ENCODE data around the gene TMEM62. TPM values are rescaled to one million over a fixed set of nuclear protein-coding genes. Genes with fewer than 3 reads are reported as not detected.

The TMEM62 gene
- total RNA-seq, 1 donor from 2014 or later, result 12.2 TPM

DNA sequence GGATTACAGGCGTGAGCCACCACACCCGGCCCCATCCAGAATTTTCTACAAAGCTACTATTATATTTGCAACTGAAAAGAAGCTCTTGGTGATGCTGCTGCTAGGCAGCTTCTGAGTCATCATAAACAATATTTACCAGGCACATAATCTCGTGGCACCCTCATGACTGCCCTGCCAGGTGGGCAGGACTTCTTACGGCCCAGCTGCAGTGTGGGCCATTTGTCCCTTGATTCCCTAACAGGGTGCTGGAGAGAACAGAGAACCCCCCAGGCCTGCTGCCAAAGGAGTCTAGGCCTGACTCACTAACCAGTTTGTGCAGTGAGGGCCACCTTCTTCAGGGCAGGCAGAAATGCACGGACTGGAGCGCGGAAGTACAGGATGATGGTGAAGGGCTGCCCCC, 82.6 kb downstream of the TMEM62 start:
- no peak overlapping the region for H3K4me3 ChIP-seq
- no peaks in the 10 kb centered on the region for H3K9me3 ChIP-seq (replicated peaks)
- TF ChIP-seq, protein P1, sequence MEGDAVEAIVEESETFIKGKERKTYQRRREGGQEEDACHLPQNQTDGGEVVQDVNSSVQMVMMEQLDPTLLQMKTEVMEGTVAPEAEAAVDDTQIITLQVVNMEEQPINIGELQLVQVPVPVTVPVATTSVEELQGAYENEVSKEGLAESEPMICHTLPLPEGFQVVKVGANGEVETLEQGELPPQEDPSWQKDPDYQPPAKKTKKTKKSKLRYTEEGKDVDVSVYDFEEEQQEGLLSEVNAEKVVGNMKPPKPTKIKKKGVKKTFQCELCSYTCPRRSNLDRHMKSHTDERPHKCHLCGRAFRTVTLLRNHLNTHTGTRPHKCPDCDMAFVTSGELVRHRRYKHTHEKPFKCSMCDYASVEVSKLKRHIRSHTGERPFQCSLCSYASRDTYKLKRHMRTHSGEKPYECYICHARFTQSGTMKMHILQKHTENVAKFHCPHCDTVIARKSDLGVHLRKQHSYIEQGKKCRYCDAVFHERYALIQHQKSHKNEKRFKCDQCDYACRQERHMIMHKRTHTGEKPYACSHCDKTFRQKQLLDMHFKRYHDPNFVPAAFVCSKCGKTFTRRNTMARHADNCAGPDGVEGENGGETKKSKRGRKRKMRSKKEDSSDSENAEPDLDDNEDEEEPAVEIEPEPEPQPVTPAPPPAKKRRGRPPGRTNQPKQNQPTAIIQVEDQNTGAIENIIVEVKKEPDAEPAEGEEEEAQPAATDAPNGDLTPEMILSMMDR (IDR thresholded peaks at IDR 0.05; ENCODE audit: borderline replicate concordance), result no peak
- H3K27me3 ChIP-seq (ENCODE audit: low read depth), result peaks cover 6% of the 10 kb centered on the region
- intact Hi-C loops (cut with micrococcal nuclease), result no loop called here
- H3K4me1 ChIP-seq, result peaks cover 9% of the 10 kb centered on the region
- H3K27ac ChIP-seq (replicated peaks), result no peak overlapping the region
- no peak for DNase-seq
- no peaks in the 10 kb centered on the region for H3K36me3 ChIP-seq

DNA sequence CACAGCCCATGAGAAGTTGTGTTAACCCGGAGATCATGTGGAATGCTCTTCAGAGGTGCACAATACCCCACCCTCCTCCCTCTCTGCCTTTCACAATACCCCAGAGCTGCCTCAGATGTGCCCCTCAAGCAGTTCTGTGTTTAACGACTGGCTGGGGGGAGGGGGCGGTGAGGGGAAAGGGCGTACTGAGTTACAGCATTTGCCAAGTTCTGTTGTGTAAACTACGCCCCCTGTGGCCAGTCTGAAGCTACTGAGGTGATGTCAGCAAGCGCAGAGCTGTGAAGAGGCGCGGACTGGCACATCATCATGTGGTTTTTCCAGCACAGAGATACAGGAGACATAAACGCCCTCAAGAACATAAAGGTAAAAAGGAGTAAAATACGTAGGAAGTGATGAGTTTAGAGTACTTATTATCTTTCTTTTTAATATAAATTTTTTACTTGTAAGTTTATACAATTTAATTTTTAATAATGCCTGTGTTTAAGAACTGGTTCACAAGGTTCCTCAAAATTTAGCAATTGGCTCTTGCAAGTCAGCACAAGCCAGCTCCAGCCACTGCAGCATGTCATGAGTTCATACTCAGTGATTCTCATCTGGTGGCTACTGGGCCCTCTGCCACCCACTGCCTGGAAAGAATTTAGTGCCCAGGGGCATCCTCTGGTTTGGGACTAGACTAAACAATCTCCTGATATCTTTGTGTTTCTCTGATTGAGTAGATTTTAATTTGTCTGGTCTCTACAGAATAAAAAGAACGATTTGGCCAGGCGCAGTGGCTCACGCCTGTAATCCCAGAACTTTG, 85.7 kb downstream of the TMEM62 start:
- TF ChIP-seq, protein P1 (IDR thresholded peaks at IDR 0.05; ENCODE audit: borderline replicate concordance), result no peak
- intact Hi-C loops (cut with micrococcal nuclease), result no loop called here
- H3K4me1 ChIP-seq, result peaks cover 9% of the 10 kb centered on the region
- no peak for DNase-seq
- H3K36me3 ChIP-seq, result no peaks in the 10 kb centered on the region
- no peak overlapping the region for H3K4me3 ChIP-seq
- H3K27me3 ChIP-seq (ENCODE audit: low read depth), result no peaks in the 10 kb centered on the region
- H3K27ac ChIP-seq (replicated peaks), result no peak overlapping the region
- no peaks in the 10 kb centered on the region for H3K9me3 ChIP-seq (replicated peaks)

DNA sequence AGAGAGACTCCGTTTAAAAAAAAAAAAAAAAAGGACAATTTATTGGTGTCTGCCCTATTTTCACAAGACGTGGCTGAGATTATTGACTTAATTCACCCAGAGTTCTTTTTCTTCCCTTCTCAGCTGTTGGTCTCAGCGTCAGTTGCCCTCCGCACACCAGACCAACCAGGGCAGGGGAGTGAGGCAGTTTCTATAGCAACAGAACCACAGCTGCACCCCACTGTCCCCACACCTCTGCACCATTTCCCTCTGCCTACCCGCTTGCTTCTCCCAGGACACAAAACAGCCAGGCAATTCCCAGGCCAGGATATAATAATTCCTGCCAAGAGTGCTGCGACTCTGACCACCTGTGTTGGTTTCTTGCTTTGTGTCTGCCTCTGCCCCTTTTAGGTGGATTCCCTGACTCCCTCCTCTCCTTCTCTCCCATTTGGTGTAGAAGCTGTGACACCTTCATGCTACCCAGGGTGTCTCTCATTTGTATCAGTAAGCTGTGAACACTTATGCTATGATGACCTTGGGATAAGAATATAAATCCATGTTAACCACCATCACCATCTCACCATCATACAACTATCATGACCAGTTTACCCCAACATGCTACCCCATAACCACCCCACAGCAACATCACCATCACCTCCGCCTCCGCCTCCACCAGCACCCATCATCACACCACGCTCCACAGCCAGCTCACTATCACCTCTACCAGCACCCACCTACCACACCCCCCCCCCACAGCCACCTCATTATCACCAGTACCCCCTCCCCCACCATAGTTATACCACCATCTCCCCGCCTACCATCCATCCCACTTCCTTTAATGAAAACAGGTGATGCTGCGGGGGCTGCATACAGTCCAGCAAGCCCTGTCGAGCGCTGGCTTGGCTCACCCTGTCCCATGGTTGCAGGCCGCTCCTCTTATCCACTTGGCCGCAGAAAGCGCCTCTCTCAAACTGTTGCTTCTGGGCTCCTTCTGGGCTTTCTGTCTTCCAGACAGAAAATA, 86.8 kb downstream of the TMEM62 start:
- no peaks in the 10 kb centered on the region for H3K27me3 ChIP-seq (ENCODE audit: low read depth)
- H3K27ac ChIP-seq (replicated peaks), result no peak overlapping the region
- TF ChIP-seq, protein P1 (IDR thresholded peaks at IDR 0.05; ENCODE audit: borderline replicate concordance), result no peak
- no peaks in the 10 kb centered on the region for H3K4me1 ChIP-seq
- no peak for DNase-seq
- H3K9me3 ChIP-seq (replicated peaks), result no peaks in the 10 kb centered on the region
- no peak overlapping the region for H3K4me3 ChIP-seq
- H3K36me3 ChIP-seq, result no peaks in the 10 kb centered on the region
- intact Hi-C loops (cut with micrococcal nuclease), result no loop called here

DNA sequence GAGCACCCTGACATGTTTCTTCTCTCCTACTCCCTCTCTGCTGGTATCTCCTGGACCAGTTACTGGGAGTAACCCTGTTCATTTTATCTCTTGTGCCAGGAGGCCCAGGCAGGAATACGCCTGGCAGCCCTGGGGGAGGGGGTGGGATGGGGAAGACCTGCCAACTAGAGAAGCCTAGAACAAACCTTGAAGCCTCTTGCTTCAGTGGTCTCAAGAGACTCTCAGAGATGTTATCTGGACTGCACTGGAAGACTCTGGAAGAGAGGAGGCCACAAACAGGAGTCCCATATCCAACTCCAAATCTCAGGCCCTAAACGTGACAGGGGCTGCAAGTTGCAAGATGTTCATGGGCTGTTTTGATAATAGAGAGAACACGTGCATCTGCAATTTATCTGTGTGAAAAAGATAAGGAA, 87.6 kb downstream of the TMEM62 start, which contains the start of gene EPB42:
EPB42 (minus strand) TSS at position 28 of the 413 bp plus-strand sequence. CDS start 193 bp downstream, outside the sequence.
- TF ChIP-seq, protein P1 (IDR thresholded peaks at IDR 0.05; ENCODE audit: borderline replicate concordance), result no peak
- DNase-seq, result no peak
- H3K4me3 ChIP-seq, result no peak within 1 kb of the TSS
- H3K9me3 ChIP-seq (replicated peaks), result no peaks in the 10 kb centered on the region
- no peaks in the 10 kb centered on the region for H3K4me1 ChIP-seq
- H3K36me3 ChIP-seq, result no peaks in the 10 kb centered on the region
- H3K27me3 ChIP-seq (ENCODE audit: low read depth), result no peaks in the 10 kb centered on the region
- intact Hi-C loops (cut with micrococcal nuclease), result no loop called here
- H3K27ac ChIP-seq (replicated peaks), result no peak within 1 kb of the TSS

DNA sequence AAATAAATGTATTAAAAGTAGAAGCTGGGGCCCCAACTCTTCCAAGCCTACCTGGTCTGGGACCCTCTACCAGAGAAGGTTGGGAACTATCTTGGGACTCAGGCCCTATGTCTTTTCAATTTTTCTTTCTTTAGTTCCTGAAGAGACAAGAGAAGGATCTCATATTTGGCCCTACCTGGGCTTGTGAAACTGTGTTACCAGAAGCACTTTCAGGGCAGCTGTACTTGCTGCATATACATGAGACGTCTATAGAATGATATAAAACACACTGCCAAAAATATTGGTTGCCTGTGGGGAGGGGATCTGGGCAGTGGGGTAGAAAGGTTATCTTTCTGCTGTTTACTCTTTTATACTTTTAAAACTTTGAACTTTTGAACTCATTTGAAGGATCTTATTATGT, 88.0 kb downstream of the TMEM62 start:
- TF ChIP-seq, protein P1 (IDR thresholded peaks at IDR 0.05; ENCODE audit: borderline replicate concordance), result no peak
- no peak overlapping the region for H3K4me3 ChIP-seq
- H3K36me3 ChIP-seq, result no peaks in the 10 kb centered on the region
- DNase-seq, result no peak
- no peak overlapping the region for H3K27ac ChIP-seq (replicated peaks)
- no peaks in the 10 kb centered on the region for H3K27me3 ChIP-seq (ENCODE audit: low read depth)
- H3K9me3 ChIP-seq (replicated peaks), result no peaks in the 10 kb centered on the region
- intact Hi-C loops (cut with micrococcal nuclease), result no loop called here
- H3K4me1 ChIP-seq, result no peaks in the 10 kb centered on the region

Measured in left ventricle myocardium inferior (tissue), 1 donor.